Keratinocyte (primary cell): Measurements from ENCODE around the gene GLG1. TPM values are rescaled to one million over a fixed set of nuclear protein-coding genes. Genes with fewer than 3 reads are reported as not detected.
A peak's percentile ranks its signal among the peaks of the same experiment; 100 is the strongest.

ENCODE experiments used
- DNase-seq: peaks from one replicate; pipeline ENCODE4 v3.0.0-alpha.2; 2011; ENCODE audit warnings: low read depth, missing footprints, low spot score
- FAIRE-seq: peaks from 2 replicates; lab custom pipeline; 2011; peaks lifted over from hg19 to GRCh38; lab: Jason Lieb, UNC
- H2AFZ ChIP-seq: 2 replicates; pipeline ENCODE4 v1.6.0; 2012; ENCODE audit warnings: low read length, control low read depth, inconsistent platforms; ENCODE audit not compliant: control insufficient read depth
- H3K27ac ChIP-seq: 2 replicates; pipeline ENCODE4 v1.5.1; 2011; ENCODE audit warnings: low read length; ENCODE audit not compliant: control insufficient read depth, insufficient read depth
- H3K27me3 ChIP-seq: 3 replicates; pipeline ENCODE4 v1.6.0; 2011; ENCODE audit warnings: low read length; ENCODE audit not compliant: control insufficient read depth, insufficient read depth; ENCODE audit errors: extremely low read depth
- H3K36me3 ChIP-seq, 2 experiments: 2 replicates in 1 of 2; 3 replicates in 1 of 2; pipeline ENCODE4 v1.5.1; 2011; ENCODE audit warnings: low read length in 2 of 2, mild to moderate bottlenecking in 1 of 2; ENCODE audit not compliant: control insufficient read depth in 2 of 2, insufficient read depth in 2 of 2; ENCODE audit errors: extremely low read depth in 1 of 2
- H3K4me1 ChIP-seq: 3 replicates; pipeline ENCODE4 v1.5.1; 2011; ENCODE audit warnings: low read length; ENCODE audit not compliant: control insufficient read depth, insufficient read depth; ENCODE audit errors: extremely low read depth
- H3K4me2 ChIP-seq: 3 replicates; pipeline ENCODE4 v1.6.0; 2011; ENCODE audit warnings: low read depth, low read length; ENCODE audit not compliant: control insufficient read depth, insufficient read depth; ENCODE audit errors: extremely low read depth
- H3K4me3 ChIP-seq, 3 experiments: fragments of 200-600 bp in 1 of 3; sonication (generic) in 1 of 3; 2 replicates in 2 of 3; 3 replicates in 1 of 3; pipeline ENCODE4 v1.5.1; 2011 to 2016; ENCODE audit warnings: low read length in 3 of 3, mild to moderate bottlenecking in 3 of 3, control low read depth in 2 of 3, inconsistent platforms in 1 of 3, low read depth in 1 of 3, mixed read lengths in 1 of 3, mixed run types in 1 of 3, moderate library complexity in 1 of 3; ENCODE audit not compliant: control insufficient read depth in 2 of 3, insufficient read depth in 2 of 3; ENCODE audit errors: extremely low read depth in 1 of 3
- H3K79me2 ChIP-seq: 2 replicates; pipeline ENCODE4 v1.6.0; 2012; ENCODE audit warnings: low read length; ENCODE audit not compliant: control insufficient read depth, insufficient read depth
- H3K9ac ChIP-seq: 3 replicates; pipeline ENCODE4 v1.6.0; 2011; ENCODE audit warnings: low read length; ENCODE audit not compliant: control insufficient read depth, insufficient read depth; ENCODE audit errors: extremely low read depth
- H3K9me1 ChIP-seq: 3 replicates; pipeline ENCODE4 v1.6.0; 2011; ENCODE audit warnings: low read length; ENCODE audit not compliant: control insufficient read depth, insufficient read depth; ENCODE audit errors: extremely low read depth
- H3K9me3 ChIP-seq: 2 replicates; pipeline ENCODE4 v1.5.1; 2012; ENCODE audit warnings: low read depth, low read length; ENCODE audit not compliant: control insufficient read depth
- H4K20me1 ChIP-seq: 3 replicates; pipeline ENCODE4 v1.6.0; 2011; ENCODE audit warnings: low read length; ENCODE audit not compliant: control insufficient read depth, insufficient read depth; ENCODE audit errors: extremely low read depth
- EZH2 ChIP-seq: IDR thresholded peaks from one replicate; pipeline ENCODE4 v1.6.1; 2012; ENCODE audit warnings: inconsistent platforms, mild to moderate bottlenecking, low read length, moderate library complexity
- dilution Hi-C: fragments of 300-500 bp; cut with MboI; formaldehyde crosslinking; loops from one replicate; pipeline ENCODE4 v1.7.0; 2020; ENCODE audit warnings: low sequenced_read_pairs; ENCODE audit not compliant: extremely low pct_ligation_motif_present
- polyA plus RNA-seq, 5 experiments: library from polyadenylated mRNA; depleted of rRNA in 3 of 5; stranded (reverse) in 3 of 5; stranded (forward) in 1 of 5; unstranded in 1 of 5; fragments of >200 nt; gene quantifications; 1 replicate in 1 of 5; 2 replicates in 3 of 5; 3 replicates in 1 of 5; pipeline versions ENCODE4 v1.2.1 to v1.2.3, GENCODE V29; 2011 to 2012; ENCODE audit warnings: missing spikeins in 2 of 5, low read depth in 1 of 5, low replicate concordance in 1 of 5
- TF ChIP-seq, protein P1 (sequence below), 3 experiments: IDR thresholded peaks in 1 of 3; conservative IDR thresholded peaks in 1 of 3; optimal IDR thresholded peaks in 1 of 3; 2 replicates in 2 of 3; 3 replicates in 1 of 3; pipeline versions ENCODE3 to v1.5.1; 2011; ENCODE audit warnings: low read length in 3 of 3, mild to moderate bottlenecking in 3 of 3, moderate library complexity in 2 of 3, control low read depth in 1 of 3, inconsistent platforms in 1 of 3; ENCODE audit not compliant: insufficient read depth in 2 of 3; ENCODE audit errors: extremely low read depth in 1 of 3

The GLG1 gene
- polyA plus RNA-seq, 1 donor (not counting 4 experiments of a cell fraction or from before 2014, with no cell fraction given): 63.6 TPM

DNA sequence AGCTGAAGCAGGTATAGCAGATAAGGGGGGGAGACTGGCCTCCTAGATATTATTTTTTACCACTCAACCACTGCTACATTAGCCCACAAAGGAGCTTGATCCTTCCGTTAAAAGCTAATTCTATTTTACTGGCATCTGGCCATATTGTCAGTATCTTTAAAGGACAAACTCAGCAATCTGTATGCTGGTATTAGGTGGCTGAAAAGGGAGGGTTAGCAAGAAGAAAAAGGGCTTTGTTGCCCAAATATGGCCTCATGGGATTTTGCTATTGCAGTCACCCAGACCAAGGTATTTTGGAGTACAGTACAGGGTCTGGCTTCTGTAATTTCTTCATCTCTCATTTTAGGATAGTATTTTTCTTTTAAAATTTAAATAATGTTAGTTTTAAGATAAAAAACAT, 45.3 kb upstream of the GLG1 start:
- H3K9ac ChIP-seq: no peak overlapping the region
- no peaks in the 10 kb centered on the region for H3K27me3 ChIP-seq
- no peaks in the 10 kb centered on the region for H3K9me3 ChIP-seq
- DNase-seq (no peak), FAIRE-seq (no peak)
- H3K79me2 ChIP-seq: peaks cover 66% of the 10 kb centered on the region
- H2AFZ ChIP-seq: no peak overlapping the region
- dilution Hi-C loops: no loop called here
- H3K9me1 ChIP-seq: peaks cover 2% of the 10 kb centered on the region
- peaks cover 10% of the 10 kb centered on the region for H4K20me1 ChIP-seq
- peaks cover 16 to 21% of the 10 kb centered on the region in 2 experiments for H3K36me3 ChIP-seq
- peaks cover 16% of the 10 kb centered on the region for H3K4me1 ChIP-seq
- peak overlapping the region; percentile 2 for H3K4me2 ChIP-seq
- no peak overlapping the region for H3K4me3 ChIP-seq
- TF ChIP-seq EZH2: no peak
- TF ChIP-seq, protein P1, sequence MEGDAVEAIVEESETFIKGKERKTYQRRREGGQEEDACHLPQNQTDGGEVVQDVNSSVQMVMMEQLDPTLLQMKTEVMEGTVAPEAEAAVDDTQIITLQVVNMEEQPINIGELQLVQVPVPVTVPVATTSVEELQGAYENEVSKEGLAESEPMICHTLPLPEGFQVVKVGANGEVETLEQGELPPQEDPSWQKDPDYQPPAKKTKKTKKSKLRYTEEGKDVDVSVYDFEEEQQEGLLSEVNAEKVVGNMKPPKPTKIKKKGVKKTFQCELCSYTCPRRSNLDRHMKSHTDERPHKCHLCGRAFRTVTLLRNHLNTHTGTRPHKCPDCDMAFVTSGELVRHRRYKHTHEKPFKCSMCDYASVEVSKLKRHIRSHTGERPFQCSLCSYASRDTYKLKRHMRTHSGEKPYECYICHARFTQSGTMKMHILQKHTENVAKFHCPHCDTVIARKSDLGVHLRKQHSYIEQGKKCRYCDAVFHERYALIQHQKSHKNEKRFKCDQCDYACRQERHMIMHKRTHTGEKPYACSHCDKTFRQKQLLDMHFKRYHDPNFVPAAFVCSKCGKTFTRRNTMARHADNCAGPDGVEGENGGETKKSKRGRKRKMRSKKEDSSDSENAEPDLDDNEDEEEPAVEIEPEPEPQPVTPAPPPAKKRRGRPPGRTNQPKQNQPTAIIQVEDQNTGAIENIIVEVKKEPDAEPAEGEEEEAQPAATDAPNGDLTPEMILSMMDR (optimal IDR thresholded peaks at IDR 0.05 in 1 of 3, IDR thresholded peaks at IDR 0.05 in 1 of 3, conservative IDR thresholded peaks at IDR 0.05 in 1 of 3; ENCODE audit: extremely low read depth in 1 of 3, insufficient read depth in 2 of 3, low read length in 3 of 3): no peak
- no peak overlapping the region for H3K27ac ChIP-seq

DNA sequence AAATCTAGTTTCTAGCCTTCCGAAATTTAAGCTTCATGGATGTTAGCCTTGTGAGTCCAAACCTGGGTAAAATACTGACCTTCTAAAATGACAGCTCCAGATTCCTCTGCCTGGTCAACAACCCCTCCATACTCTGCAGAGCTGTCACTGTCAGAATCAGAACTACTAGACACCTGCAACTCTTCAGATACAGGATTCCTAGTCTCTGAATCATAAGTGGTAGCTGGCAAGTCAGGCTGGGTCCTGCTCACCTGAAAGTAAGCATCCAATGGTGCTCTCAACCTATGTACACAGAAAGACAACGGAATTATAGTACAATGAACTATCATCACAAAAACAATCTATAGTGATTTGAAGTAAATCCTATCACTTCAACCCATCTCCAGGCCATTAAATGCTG, 44.9 kb upstream of the GLG1 start:
- no peak overlapping the region for H3K27ac ChIP-seq
- FAIRE-seq: no peak
- H3K27me3 ChIP-seq: no peaks in the 10 kb centered on the region
- no peak for TF ChIP-seq EZH2
- TF ChIP-seq, protein P1 (optimal IDR thresholded peaks at IDR 0.05 in 1 of 3, IDR thresholded peaks at IDR 0.05 in 1 of 3, conservative IDR thresholded peaks at IDR 0.05 in 1 of 3; ENCODE audit: extremely low read depth in 1 of 3, insufficient read depth in 2 of 3, low read length in 3 of 3): no peak
- H3K4me3 ChIP-seq: no peak overlapping the region
- DNase-seq: peak; percentile 11
- peaks cover 16 to 21% of the 10 kb centered on the region in 2 experiments for H3K36me3 ChIP-seq
- H3K4me2 ChIP-seq: peak overlapping the region; percentile 2
- H2AFZ ChIP-seq: no peak overlapping the region
- peaks cover 7% of the 10 kb centered on the region for H4K20me1 ChIP-seq
- dilution Hi-C loops: no loop called here
- H3K4me1 ChIP-seq: peaks cover 13% of the 10 kb centered on the region
- peaks cover 62% of the 10 kb centered on the region for H3K79me2 ChIP-seq
- H3K9me1 ChIP-seq: peaks cover 2% of the 10 kb centered on the region
- H3K9ac ChIP-seq: no peak overlapping the region
- no peaks in the 10 kb centered on the region for H3K9me3 ChIP-seq
